Hematopoietic multipotent progenitor cell treated with erythropoietin and hydrocortisone succinate and interleukin-3 and kit ligand, for 8 days (in vitro differentiated cells): ENCODE measurements around the gene JHY.

Source experiments
- DNase-seq: peaks from one replicate; pipeline ENCODE4 v3.0.0-alpha.2; 2015

Gene JHY

GRCh38 chr11:122872046-122872445 is 10.5 kb upstream of the JHY start:
- DNase-seq: no peak

GRCh38 chr11:122874991-122875390 is 7.6 kb upstream of the JHY start:
- no peak for DNase-seq

- no peak for DNase-seq
Observed at GRCh38 chr11:122877732-122878131, 4.8 kb upstream of the JHY start.

- no peak for DNase-seq
Observed at GRCh38 chr11:122879785-122880184, 2.8 kb upstream of the JHY start.

GRCh38 chr11:122882857-122883645 is 492 bp downstream of the JHY start:
- DNase-seq: peak; percentile 33

- no peak for DNase-seq
Observed at GRCh38 chr11:122883646-122883979, 1.1 kb downstream of the JHY start.

- DNase-seq: no peak
Observed at GRCh38 chr11:122888162-122888561, 5.6 kb downstream of the JHY start.

- DNase-seq: no peak
Observed at GRCh38 chr11:122893131-122893530, 10.6 kb downstream of the JHY start.

GRCh38 chr11:122895563-122895962 is 13.0 kb downstream of the JHY start:
- no peak for DNase-seq

GRCh38 chr11:122897606-122898210 is 15.1 kb downstream of the JHY start:
- DNase-seq: no peak

GRCh38 chr11:122898799-122899198 is 16.2 kb downstream of the JHY start:
- DNase-seq: no peak

- DNase-seq: no peak
Observed at GRCh38 chr11:122900587-122901202, 18.1 kb downstream of the JHY start.

- no peak for DNase-seq
Observed at GRCh38 chr11:122902951-122903350, 20.4 kb downstream of the JHY start.

- peak; percentile 14 for DNase-seq
Observed at GRCh38 chr11:122910775-122911174, 28.2 kb downstream of the JHY start.

- DNase-seq: no peak
Observed at GRCh38 chr11:122917311-122917710, 34.8 kb downstream of the JHY start.

GRCh38 chr11:122918734-122919133 is 36.2 kb downstream of the JHY start:
- no peak for DNase-seq

GRCh38 chr11:122920579-122920978 is 38.0 kb downstream of the JHY start:
- no peak for DNase-seq

GRCh38 chr11:122922893-122923292 is 40.3 kb downstream of the JHY start:
- DNase-seq: no peak

GRCh38 chr11:122923302-122923701 is 40.7 kb downstream of the JHY start:
- DNase-seq: no peak

- no peak for DNase-seq
Observed at GRCh38 chr11:122931510-122931909, 49.0 kb downstream of the JHY start.

GRCh38 chr11:122933416-122933815 is 50.9 kb downstream of the JHY start:
- no peak for DNase-seq

GRCh38 chr11:122937983-122938382 is 55.4 kb downstream of the JHY start:
- no peak for DNase-seq

- DNase-seq: no peak
Observed at GRCh38 chr11:122938557-122938956, 56.0 kb downstream of the JHY start.

GRCh38 chr11:122951211-122951610 is 68.7 kb downstream of the JHY start:
- DNase-seq: no peak
